Neural cell (in vitro differentiated cells): Measurements from ENCODE around the gene PHACTR3. TPM values are rescaled to one million over a fixed set of nuclear protein-coding genes. Genes with fewer than 3 reads are reported as not detected.

ENCODE experiments used
- H2AFZ ChIP-seq: fragments of 200-600, 300-800 bp; sonication (generic), shearing (Covaris generic); 2 replicates; pipeline ENCODE4 v1.6.0; 2014; ENCODE audit warnings: low read depth, mild to moderate bottlenecking, antibody characterized with exemption, low read length, moderate library complexity
- H3F3A ChIP-seq: fragments of 200-600 bp; shearing (Covaris generic); 2 replicates; pipeline ENCODE4 v1.6.1; 2016; ENCODE audit warnings: mild to moderate bottlenecking, moderate library complexity, mixed read lengths, antibody characterized with exemption, low read length; ENCODE audit not compliant: insufficient read depth, poor library complexity, severe bottlenecking
- H3K27ac ChIP-seq: fragments of 200-600, 300-800 bp; sonication (generic), shearing (Covaris generic); 2 replicates; pipeline ENCODE4 v1.5.1; 2014; ENCODE audit warnings: mild to moderate bottlenecking, low read length, moderate library complexity
- H3K27me3 ChIP-seq: fragments of 300-800, 200-600 bp; sonication (generic), shearing (Covaris generic); 2 replicates; pipeline ENCODE4 v1.6.0; 2014; ENCODE audit warnings: mild to moderate bottlenecking, low read depth, low read length, moderate library complexity; ENCODE audit not compliant: insufficient read depth
- H3K36me3 ChIP-seq: fragments of 300-800, 200-600 bp; sonication (generic), shearing (Covaris generic); 2 replicates; pipeline ENCODE4 v1.5.1; 2014; ENCODE audit warnings: mild to moderate bottlenecking, antibody characterized with exemption, low read length, moderate library complexity; ENCODE audit not compliant: insufficient read depth
- H3K4me2 ChIP-seq: fragments of 300-800, 200-600 bp; sonication (generic), shearing (Covaris generic); 2 replicates; pipeline ENCODE4 v1.6.0; 2014; ENCODE audit warnings: mild to moderate bottlenecking, low read length
- H3K4me3 ChIP-seq: fragments of 300-800, 200-600 bp; sonication (generic), shearing (Covaris generic); 2 replicates; pipeline ENCODE4 v1.5.1; 2014; ENCODE audit warnings: mild to moderate bottlenecking, low read length, moderate library complexity
- H3K79me2 ChIP-seq: fragments of 200-600 bp; shearing (Covaris generic); replicated peaks from 2 replicates; pipeline ENCODE4 v1.6.0; 2014; ENCODE audit warnings: mild to moderate bottlenecking, low read length, moderate library complexity; ENCODE audit not compliant: insufficient read depth
- H3K9ac ChIP-seq: fragments of 300-800, 200-600 bp; sonication (generic), shearing (Covaris generic); 2 replicates; pipeline ENCODE4 v1.6.1; 2016; ENCODE audit warnings: mild to moderate bottlenecking, low read length, mixed read lengths
- H3K9me2 ChIP-seq: fragments of 200-600 bp; shearing (Covaris generic); 2 replicates; pipeline ENCODE4 v1.6.1; 2016; ENCODE audit warnings: mild to moderate bottlenecking, low read length, mixed read lengths; ENCODE audit not compliant: insufficient read depth
- H3K9me3 ChIP-seq: fragments of 200-600, 300-800 bp; sonication (generic), shearing (Covaris generic); 2 replicates; pipeline ENCODE4 v1.6.1; 2016; ENCODE audit warnings: mild to moderate bottlenecking, mixed run types, low read length, moderate library complexity, mixed read lengths
- H4K20me1 ChIP-seq: fragments of 200-600 bp; shearing (Covaris generic); 2 replicates; pipeline ENCODE4 v1.6.1; 2016; ENCODE audit warnings: mild to moderate bottlenecking, mixed run types; ENCODE audit not compliant: insufficient read depth
- EP300 ChIP-seq: fragments of 450-650 bp; conservative IDR thresholded peaks from 2 replicates; pipeline ENCODE4 v1.6.1; 2014; ENCODE audit warnings: antibody characterized with exemption, mild to moderate bottlenecking, moderate library complexity; ENCODE audit not compliant: poor library complexity, severe bottlenecking
- EZH2 ChIP-seq: fragments of 200-600, 300-800 bp; shearing (Covaris generic), sonication (generic); IDR thresholded peaks from 2 replicates; pipeline ENCODE4 v1.6.1; 2014; ENCODE audit warnings: antibody characterized with exemption, low read length, borderline replicate concordance, mild to moderate bottlenecking; ENCODE audit not compliant: insufficient read depth, poor library complexity, severe bottlenecking
- POLR2AphosphoS5 ChIP-seq: IDR thresholded peaks from 2 replicates; pipeline ENCODE4 v1.6.1; 2012
- SMC3 ChIP-seq: fragments of 450-650 bp; conservative IDR thresholded peaks from 2 replicates; pipeline ENCODE4 v1.6.1; 2014; ENCODE audit warnings: antibody characterized with exemption, mild to moderate bottlenecking, moderate library complexity; ENCODE audit not compliant: poor library complexity
- TAF1 ChIP-seq: IDR thresholded peaks from 2 replicates; pipeline ENCODE4 v1.6.1; 2012; ENCODE audit warnings: low read depth
- polyA plus RNA-seq: library from polyadenylated mRNA; depleted of rRNA; stranded (reverse); fragments of >200 nt; gene quantifications from 2 replicates; pipeline ENCODE4 v1.2.3, GENCODE V29; 2014
- small RNA-seq, 3 experiments: library from RNA; depleted of rRNA; stranded (forward); fragments of <200 nt; gene quantifications; one replicate each; pipeline ENCODE3, GENCODE V24; 2012

Gene PHACTR3
- polyA plus RNA-seq, 1 donor from 2014 or later: 1.3 TPM

DNA sequence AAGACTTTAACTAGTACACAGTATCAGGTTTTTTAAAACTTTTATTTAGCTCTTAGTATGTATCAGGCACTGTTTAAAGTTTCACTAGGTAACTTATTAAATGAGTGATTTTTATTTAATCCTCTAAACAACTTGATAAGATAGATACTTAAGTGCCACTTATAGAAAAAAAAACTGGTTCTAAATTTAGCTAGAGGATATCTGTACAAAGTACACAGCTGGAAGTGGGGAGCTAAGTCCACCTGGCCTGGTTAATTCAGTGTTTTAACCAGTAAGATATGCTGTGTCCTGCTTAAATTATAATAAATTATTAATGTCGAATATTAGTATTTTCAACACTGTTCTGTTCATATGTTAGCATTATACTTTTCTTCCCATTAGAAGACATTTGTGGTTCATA, 291.6 kb downstream of the PHACTR3 start:
- Histone ChIP-seq H3K27me3 (no peaks in the 10 kb centered on the region), H3K4me2 (no peak overlapping the region), H3K9me3 (no peaks in the 10 kb centered on the region), H3K4me3 (no peak overlapping the region), H3K27ac (no peak overlapping the region), H2AFZ (no peak overlapping the region), H3K79me2 (no peaks in the 10 kb centered on the region), H3K9ac (no peak overlapping the region), H3F3A (no peaks in the 10 kb centered on the region), H3K36me3 (no peaks in the 10 kb centered on the region), H4K20me1 (no peaks in the 10 kb centered on the region), H3K9me2 (no peaks in the 10 kb centered on the region)
- TF ChIP-seq EP300 (no peak), EZH2 (no peak), SMC3 (no peak), POLR2AphosphoS5 (no peak), TAF1 (no peak)

Small RNA genes within 50 kb of the gene (small RNA-seq; reads per million reads assigned to genes)
- 0 to 0.16 (median 0) reads per million in 3 experiments for gene RNU7-141P
